C1 segment of cervical spinal cord (tissue), 14 donors: ENCODE measurements around the gene ZFP36L2.

Experiments
- DNase-seq, 14 donors: peaks; one replicate each; lab custom pipeline; 2025; lab: John Stamatoyannopoulos, UW

ZFP36L2 gene

DNA sequence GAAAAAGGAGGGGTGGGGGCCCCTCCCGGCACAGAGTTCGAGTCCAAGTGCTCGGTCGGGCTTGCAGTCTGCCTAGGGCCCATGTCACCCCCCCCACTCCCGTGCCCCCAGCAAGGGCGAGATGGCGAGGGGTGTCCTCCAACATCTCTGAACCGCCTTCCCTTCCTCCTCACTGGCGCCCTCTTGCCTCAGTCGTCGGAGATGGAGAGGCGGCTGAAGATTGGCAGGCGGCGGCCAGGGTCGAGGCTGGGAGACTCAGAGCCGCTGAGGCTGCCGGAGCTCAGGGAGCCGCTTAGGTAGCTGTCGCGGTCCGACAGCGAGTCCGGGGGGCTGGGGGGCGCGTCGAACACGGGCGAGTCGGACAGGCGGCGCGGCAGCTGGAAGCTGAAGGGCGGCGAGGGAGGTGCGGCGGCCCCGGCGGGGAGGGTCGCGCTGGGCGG, 2.3 kb downstream of the ZFP36L2 start:
- DNase-seq = peak in 10 of 14 donors; percentile 13 to 63 (median 43)

DNA sequence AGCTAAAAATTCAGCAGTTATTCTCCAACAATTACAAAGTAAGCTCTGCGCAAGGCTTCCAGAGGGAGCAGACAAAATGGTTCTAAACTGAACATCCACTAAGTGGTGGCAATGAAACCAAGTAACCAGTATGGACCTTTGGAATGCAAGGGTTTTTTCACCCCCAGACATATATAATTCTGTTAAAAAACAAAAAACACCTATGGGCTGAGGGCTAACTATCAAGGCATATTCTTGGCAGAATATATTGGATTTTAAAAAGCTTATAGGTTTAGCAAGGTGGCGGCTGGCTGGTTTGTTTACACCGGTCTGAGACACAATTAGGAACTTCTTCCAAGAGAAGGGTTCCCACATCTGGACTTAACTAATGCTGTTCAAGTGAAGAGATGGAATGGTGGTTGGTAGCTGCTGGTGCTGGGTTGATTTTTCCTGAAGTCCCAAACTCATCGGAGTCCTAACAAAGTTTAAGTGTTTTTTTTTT, 2.8 kb downstream of the ZFP36L2 start:
- no peak for DNase-seq

DNA sequence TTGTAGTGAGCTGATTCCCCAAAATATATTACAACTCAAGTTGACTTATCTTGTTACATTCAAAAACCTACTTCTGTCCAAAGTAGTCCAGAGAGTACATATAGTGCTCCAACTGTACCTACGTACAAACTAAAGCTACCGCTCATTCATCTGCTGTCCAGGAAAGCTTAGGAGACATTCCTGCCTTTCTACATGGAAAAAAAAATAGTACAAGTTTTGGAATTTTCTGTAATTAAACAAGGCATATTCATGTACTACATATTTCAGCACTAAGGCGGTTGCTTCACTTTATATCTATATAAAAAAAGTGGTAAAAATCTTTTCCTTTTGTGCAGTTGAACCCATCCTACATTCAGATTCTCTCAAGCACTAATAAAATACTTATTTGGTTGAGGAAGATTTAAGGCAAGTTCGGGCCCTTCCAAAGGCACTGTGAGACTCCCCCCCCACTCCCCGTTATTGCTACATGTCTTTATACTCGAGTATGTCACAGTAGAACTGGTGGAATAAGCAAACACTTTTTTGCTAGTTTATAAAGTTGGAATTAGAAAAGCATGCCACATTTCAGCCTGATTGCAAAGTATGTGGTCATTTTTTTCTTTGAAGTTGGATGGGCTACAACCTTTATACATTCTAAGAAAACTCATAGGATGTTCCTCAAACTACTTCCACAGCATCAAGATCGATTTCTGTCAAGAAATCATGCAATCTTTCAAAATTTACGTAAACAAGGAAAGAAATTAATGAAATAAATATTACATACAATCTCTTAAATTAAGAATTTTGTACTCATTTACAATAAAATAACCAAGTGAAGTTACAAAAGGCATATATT, 3.7 kb downstream of the ZFP36L2 start:
- DNase-seq = no peak

DNA sequence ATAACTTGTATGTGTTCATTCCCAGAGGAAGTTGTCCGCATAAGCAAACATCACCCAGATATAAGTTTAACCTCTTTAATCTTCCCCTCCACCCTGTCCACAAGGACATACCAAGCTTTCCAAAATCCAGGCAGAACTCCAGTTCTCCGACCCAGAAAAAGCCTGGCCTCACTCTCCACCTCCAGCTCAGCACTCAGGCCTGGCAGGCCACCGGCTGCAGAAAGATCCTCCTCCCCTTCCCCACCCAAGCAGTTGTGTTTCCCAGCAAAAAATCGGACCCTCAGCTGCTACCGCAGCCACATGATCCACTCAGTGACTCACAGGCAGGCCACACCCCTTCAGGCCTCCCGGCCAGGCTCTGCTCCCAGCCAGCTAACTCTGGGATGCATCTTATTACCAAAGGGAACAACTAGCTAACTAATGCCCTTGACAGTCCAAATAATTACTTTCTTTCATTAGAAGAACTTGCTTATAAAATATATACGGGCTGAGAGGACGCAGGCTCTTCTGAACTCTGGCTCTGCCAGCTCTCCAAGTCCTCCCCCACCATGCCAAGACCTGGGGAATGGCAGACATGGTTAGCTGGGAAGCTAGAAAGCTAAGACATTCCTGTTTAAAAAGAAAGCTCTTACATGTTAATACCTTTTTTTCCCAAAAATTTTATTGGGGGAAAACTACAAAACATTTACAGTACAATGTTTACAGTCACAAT, 4.5 kb downstream of the ZFP36L2 start:
- DNase-seq = peak; percentile 17 to 95 (median 82)

DNA sequence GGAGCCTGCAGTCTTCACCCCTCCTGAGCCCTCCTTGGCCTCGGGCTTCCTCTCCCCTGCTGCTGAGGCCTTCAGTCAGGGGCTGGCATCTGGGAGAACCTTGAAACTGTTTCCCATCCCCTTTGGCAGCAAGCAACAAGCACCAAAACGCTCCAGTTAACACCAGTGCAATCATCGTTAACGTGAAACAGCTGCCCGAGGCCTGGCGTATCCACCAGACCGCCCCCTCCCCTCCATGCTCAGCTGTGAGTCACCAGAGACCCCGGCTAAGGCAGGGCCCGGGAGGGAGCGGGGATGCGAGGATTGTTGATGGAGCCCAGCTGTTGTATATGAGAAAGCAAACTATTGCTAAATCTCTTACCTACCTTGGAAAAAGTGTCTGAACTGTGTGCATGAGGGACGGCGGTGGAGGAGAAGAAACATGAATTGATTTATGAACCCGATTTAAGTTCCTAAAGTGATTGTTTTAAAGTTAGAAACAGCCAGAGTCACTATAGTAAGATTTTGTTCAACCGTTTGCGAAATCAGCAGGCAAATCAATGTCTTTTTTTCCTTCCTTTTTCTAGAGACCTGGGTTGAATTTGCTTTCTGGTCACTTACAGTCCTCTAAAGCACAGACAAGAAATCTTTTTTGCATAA, 5.2 kb downstream of the ZFP36L2 start:
- peak in 8 of 14 donors; percentile 14 to 66 (median 42) for DNase-seq

DNA sequence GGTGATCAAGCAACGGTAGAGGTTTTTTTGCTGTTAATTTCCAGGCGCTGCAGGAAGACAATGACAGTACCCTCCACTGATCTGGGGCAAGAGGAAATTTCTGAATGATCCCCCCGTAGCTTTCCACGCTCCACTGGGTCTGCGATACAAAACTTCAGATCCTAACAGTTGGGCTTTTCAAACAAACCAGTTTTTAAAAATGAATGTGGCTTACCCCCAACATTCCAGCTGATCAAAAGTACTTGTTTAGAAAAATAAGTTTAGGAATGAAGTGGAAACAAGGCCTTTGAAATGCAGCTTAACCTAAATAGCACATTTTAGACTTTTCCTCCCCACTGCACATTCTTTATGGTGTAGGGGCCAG, 5.7 kb downstream of the ZFP36L2 start:
- DNase-seq = no peak

DNA sequence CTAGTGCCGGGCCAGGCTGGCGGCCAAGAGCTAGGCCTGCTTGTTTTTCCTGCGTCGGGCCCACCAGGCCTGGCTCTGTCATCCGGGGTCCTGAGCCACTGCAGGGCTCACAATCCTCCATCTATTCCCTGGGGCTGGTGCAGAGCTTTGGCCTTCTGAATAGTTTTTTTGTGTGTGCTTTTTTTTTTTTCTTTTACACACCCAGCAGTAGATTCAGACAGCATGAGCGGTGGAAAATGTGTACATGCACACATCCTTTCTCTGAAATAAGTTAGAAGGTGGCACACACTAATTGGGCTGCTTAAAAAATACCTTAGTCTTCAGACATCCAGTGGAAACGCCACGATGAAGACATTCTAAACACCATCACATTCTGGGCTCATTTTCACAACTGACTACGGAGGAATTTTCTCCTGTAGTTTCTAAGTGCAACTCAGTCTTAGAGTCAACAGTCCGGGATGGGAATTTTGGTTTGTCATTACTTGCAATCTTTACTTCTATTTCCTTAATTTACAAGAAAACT, 6.1 kb downstream of the ZFP36L2 start:
- DNase-seq = peak in 1 of 14 donors; percentile 74

DNA sequence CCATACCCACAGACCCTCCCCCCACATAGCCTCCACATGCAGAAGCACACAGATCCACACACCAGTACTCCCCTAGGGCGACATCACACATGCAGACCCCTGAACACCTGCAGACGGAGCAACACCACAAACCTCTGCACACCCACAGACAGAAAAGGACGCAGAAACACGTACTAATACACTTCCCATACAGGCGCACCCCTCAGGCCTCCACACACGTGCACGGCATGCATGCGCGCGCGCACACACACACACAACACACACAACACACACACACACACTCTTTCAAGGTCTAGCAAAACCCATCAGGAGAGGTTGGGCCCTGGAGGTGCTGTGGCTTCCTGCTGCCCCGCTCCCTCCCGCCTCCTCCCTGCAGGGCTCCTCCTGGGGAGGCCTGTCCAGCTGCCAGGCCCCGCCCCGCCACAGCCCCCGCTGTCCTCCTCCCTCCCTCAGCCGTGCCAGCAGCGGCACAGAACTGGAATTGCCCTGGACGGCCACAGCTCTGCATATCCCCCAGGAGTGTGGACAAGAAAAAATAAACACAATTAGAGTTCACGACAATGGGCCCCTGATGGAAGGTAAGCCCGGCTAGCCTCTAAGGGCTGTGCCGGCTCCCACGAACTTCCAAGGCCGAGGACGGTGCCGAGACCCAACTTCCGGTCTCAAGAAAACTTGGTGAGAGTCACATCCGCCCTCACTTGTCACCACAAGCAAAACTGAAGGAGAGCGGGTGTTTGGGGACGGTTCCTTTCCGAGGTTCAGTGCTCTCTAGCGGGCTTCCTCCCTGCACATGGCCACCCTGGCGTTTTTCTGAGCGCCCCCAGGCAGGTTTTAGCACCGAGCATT, 6.8 kb downstream of the ZFP36L2 start:
- peak; percentile 6 to 95 (median 78) for DNase-seq

DNA sequence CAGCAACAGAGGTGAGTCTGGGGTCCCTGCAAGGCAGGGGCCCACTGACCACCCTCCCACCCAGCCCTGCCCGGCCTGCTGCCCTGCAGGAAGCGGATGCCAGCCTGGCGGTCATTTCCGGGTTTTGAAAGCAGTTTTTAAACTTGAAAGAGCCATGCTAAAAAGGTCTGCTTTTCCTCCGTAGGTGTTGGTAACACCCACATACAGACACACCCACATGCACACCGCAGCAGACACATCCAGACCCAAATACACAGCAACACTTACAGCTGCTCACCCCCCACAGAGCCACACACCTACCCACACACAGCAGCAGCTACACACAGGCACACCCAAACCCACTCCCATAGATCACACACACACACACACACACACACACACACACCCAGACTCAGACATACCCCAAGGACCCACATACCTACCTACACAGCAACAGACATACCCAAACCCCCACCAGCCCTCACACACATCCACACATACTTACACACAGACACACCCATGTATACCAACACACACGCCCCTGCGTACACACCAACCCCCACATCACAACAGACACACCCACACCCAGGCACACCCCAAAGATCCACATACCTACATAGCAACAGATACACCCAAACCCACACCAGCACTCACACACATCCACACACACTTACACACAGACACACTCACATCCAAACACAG, 7.6 kb downstream of the ZFP36L2 start:
- peak in 4 of 14 donors; percentile 44 to 59 (median 50) for DNase-seq

DNA sequence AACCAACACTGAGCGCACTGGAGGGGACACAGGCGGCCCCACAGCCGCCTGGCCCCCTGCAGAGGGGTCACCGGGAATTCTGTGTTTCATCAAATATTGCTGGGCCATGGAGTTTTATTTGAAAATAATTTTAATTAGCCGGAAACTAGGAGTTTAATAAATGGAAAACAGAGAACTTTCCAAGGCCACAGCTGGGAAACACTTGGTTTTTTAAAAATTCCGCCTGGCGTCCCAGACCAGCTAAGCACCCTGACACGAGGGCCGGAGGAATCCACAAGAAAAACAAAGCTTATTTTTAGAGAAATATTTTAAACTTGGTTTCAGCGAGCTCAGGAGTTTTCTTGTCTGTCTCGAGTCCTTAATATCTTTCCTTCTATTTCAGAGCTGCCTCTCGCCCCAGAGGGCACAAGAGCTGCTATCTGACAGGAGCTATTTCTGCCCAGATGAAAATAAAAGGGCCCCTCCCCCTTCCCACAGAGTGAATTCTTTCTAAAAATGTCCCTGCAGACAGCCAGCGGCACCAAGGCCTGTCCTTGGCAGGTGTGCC, 8.2 kb downstream of the ZFP36L2 start:
- peak in 4 of 14 donors; percentile 15 to 40 (median 28) for DNase-seq

DNA sequence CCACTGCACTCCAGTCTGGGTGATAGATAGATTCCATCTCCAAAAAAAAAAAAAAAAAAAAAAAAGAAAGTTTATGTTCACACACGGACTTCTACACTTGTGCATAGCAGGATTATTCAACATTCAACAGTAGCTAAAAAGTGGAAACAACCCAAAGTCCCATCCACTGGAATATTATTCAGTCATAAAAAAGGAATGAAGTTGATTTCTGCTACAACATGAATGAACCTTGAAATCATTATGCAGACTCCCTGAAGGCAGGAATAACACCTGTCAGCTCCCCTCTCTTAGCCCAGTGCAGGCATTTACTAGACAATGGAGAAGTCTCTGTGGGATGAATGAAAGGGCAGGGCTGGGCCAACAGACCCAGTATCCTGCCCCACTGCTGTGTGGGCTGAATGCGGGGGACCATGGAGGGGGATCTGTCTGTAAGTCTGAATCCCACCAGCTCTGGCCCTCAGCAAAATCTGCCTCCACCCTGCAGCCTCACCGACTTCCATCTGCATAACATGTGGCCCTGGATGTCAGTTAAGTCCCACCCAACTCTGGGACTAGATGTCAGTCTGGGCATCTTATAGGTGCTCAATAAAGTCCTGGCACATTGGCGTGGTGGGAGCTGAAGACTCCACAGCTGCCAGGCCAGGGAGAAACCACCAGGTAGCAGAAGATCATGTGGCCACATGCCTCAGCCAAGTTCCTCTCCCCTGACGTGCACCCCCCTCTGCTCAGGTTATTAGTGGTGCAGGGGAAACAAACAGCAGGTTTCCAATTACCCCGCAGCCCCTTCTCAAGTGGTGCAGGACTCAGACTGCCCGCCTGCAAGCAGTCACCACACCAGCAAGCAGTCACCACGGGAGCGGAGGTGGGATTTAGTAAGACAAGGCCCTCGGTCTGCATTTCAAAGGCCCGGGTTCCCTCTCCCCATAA, 8.9 kb downstream of the ZFP36L2 start:
- DNase-seq = no peak

DNA sequence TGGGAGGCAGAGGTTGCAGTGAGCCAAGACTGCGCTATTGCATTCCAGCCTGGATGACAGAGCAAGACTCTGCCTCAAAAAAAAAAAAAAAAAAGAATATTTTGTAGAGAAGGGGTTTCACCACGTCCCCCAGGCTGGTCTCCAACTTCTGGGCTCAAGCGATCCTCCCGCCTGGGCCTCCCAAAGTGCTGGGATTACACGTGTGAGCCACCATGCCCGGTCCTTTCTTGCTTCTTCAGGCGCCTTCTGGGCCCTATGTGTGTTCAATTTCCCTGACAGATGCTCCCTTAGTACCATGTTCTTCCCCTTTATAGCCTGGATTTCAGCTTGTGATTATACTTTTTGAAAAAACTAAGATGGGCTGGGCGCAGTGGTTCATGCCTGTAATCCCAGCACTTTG, 9.8 kb downstream of the ZFP36L2 start:
- no peak for DNase-seq

DNA sequence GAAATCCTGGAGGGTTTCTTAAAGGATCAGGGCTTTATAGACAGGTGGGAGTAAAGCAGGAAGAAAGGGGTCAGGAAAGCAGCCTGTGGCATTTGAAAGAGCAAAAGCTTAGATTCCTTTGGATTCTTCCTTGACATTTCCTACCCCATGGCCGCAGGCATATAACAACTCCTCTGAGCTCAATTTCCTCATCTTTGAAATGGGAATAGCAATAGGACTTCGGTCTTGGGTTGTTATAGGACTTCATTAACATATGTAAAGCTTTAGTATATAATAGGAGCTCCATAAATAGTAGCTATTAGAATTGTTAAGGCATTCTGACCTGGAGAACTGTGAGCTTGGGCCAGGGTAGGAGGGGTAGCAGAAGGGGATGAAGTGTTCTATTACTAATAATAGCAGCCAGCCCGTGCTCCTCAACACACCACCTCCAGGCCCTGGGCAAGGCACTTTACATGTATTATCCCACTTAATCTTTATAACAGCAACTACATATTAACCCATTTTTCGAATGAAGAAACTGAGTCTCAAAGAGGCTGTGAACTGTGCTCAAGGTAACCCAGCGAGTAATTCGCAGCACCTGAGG, 10.6 kb downstream of the ZFP36L2 start:
- DNase-seq = no peak

DNA sequence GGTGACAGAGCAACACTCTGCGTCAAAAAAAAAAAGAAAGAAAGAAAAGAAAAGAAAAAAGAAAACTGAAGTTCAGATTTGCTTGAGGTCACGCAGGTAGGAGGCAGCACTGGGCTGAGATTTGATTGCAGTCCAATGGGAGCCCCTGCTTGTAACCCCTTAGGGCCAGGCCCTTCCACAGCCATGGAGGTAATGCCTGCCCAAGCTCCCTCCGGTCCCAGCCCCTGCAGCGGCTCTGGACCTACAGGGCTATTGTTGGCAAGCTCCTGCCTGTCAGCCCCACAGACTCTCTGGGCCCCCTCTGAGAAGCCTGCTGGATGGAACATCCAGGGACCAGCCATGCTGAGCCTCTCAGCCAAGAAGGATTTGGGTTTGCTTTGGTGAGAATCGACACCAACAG, 12.2 kb downstream of the ZFP36L2 start:
- no peak for DNase-seq

DNA sequence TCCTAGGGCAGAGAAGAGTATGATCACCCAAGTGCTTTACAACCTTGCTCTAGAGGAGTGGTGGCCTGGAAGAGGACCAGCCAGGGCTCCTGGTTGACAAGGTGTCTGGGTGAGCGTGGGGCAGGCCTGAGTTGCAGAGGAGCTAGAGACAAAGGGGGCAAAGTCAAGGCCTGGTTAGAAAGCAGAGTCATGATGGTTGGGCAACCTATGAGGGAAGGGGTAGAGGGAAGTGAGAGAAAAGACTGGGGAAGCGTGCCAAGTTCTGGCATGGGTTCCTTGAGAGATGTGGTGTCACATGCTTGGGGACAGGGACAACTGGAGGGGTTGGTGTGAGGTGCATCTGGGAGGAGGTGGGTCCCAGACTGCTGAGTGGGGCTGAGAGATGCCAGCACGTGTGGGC, 13.5 kb downstream of the ZFP36L2 start:
- peak in 8 of 14 donors; percentile 15 to 42 (median 34) for DNase-seq

DNA sequence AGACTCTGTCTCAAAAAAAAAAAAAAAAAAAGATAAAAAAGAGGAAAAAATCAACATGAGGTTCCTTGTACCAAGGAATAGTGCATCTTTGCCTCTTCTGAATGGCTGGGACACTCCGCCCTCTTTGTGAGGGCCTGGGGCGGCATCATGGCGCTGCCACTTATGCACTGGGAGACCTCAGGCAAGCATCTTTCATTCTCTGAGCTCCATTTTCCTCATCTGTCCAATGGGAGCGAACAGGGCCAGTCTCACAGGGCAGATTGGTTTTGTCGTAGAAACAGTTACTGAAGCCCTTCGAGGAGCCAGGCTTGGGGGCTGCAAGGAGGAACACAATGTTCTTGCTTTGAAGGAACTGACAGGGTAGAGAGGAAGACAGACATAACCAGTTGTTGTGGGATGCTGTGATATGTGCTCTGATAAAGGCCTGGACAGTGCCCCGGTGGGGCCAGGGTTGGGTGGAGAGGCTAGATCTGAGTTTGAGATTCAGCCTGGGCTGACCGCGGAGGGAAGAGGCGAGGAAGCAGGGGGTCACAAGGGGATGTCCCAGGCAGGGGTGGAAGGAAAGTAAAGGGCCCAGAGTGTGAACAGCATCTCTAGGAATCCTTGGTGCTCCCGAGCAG, 14.1 kb downstream of the ZFP36L2 start:
- no peak for DNase-seq

DNA sequence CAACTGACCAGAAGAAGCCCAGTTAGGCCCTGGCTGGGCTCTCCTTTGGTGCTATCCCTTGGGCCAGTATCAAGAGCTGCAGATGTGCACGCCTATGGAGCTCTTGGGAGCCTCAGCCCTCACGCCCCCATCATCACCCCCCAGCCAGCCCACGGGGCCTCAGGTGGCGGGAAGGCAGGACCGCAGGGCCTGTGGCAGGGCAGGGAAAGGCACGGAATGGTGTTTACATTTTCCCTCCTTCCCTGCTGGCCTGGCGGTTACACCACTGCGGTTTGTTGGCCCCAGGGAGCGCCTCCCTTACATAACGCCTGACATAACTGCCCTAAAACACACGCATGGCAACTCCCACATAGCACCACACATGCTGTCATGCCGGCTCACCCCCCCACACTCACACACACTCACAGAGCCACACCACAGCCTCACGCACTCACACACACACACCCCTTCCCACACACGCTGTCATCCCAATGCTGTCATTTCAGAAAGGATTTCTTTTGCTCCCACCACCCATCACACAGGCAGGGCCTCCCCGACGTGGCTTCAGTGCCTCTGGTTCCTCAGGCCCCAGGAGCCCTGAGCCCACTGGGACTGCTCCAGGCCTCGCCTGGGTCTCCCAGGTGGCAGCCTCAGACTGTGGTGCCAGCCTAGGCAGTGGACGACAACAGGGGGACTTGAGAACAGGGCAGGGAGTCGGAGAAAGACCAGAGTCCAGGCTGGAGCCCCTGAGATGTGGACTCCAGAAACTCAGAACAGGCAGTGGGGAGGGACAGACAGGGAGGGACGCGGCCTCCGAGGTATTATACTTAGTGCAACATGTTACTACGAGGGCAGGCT, 15.7 kb downstream of the ZFP36L2 start:
- no peak for DNase-seq
